ENCODE measurements around the gene C4orf46.
A peak's percentile ranks its signal among the peaks of the same experiment; 100 is the strongest.
"Not testable (repeated sequence)": the region's sequence is repeated elsewhere in the genome, so short reads cannot be mapped to it uniquely, and the experiment has no call there.

The C4orf46 gene

DNA sequence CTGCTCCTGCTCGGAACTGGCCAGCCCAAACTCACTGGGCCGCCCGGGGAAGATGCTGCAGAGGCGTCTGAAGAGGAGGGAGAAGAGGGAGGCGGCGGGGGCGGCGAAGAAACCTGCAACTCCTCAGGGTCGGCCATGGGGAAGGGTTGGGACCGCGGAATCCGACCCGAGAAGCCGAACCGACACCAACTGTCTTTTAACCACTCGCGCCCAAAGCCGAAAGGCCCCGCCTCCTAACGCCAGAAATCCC lies at the start of gene C4orf46:
Gene C4orf46, minus strand, starts transcription at position 223 of the 250 bp plus-strand sequence. Its CDS starts 86 bp downstream, at position 137.
- H3K4me3 ChIP-seq (ENCODE audit: low read depth, low read length) = peak within 1 kb of the TSS; percentile 79
- TF ChIP-seq, protein P1, sequence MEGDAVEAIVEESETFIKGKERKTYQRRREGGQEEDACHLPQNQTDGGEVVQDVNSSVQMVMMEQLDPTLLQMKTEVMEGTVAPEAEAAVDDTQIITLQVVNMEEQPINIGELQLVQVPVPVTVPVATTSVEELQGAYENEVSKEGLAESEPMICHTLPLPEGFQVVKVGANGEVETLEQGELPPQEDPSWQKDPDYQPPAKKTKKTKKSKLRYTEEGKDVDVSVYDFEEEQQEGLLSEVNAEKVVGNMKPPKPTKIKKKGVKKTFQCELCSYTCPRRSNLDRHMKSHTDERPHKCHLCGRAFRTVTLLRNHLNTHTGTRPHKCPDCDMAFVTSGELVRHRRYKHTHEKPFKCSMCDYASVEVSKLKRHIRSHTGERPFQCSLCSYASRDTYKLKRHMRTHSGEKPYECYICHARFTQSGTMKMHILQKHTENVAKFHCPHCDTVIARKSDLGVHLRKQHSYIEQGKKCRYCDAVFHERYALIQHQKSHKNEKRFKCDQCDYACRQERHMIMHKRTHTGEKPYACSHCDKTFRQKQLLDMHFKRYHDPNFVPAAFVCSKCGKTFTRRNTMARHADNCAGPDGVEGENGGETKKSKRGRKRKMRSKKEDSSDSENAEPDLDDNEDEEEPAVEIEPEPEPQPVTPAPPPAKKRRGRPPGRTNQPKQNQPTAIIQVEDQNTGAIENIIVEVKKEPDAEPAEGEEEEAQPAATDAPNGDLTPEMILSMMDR (IDR thresholded peaks at IDR 0.05; ENCODE audit: low read depth, low read length) = no peak

GRCh38 chr4:158715802-158716201 lies 44.1 kb upstream of the C4orf46 start:
- no peak overlapping the region for H3K4me3 ChIP-seq (ENCODE audit: low read depth, low read length)
- TF ChIP-seq, protein P1 (IDR thresholded peaks at IDR 0.05; ENCODE audit: low read depth, low read length) = no peak

- TF ChIP-seq, protein P1 (IDR thresholded peaks at IDR 0.05; ENCODE audit: low read depth, low read length) = no peak
- no peak overlapping the region for H3K4me3 ChIP-seq (ENCODE audit: low read depth, low read length)
These were observed 43.2 kb upstream of the C4orf46 start for GRCh38 chr4:158714937-158715336.

GRCh38 chr4:158712622-158713021 lies 40.9 kb upstream of the C4orf46 start:
- not testable (repeated sequence) for H3K4me3 ChIP-seq (ENCODE audit: low read depth, low read length)

- TF ChIP-seq, protein P1 (IDR thresholded peaks at IDR 0.05; ENCODE audit: low read depth, low read length) = no peak
- H3K4me3 ChIP-seq (ENCODE audit: low read depth, low read length) = no peak overlapping the region
These were observed 39.1 kb upstream of the C4orf46 start for GRCh38 chr4:158710814-158711213.

DNA sequence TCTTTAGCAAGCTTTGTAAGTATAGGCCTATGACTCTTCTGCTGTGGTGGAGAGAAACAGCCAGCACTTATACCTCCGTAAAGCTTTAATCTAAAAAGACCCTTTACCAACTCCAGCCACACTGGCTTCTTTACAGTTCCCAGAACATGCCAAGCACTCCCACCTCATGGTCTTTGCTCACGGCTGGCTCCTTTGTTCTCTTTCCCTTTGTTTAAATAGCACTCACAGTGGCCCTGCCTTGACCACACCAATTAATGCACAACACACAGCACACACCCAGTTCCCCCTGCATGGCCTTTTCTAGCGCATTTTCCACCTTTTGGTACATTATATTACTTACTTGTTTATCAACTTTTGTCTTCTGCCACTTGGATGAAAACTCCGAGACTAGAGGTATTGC lies 32.6 kb upstream of the C4orf46 start:
- TF ChIP-seq, protein P1 (IDR thresholded peaks at IDR 0.05; ENCODE audit: low read depth, low read length) = no peak
- no peak overlapping the region for H3K4me3 ChIP-seq (ENCODE audit: low read depth, low read length)

DNA sequence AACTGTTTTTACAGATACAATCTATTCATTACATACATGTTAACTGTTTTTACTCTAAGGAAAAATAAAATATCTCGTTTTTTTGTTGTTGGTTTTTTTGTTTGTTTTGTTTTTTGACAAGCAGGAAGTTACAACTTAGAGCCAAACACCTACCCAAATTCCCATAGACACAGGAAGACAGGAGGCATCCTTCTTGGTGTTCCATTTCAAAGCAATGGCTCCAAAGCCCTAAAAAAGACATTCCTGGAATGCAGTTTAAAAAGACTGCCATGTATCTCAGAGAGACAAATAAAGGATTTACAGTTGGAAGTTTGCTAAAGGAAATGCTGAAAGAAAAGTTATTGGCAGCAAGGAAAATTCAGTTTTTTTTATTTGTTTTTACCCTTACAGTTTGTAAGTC lies 17.1 kb upstream of the C4orf46 start:
- no peak overlapping the region for H3K4me3 ChIP-seq (ENCODE audit: low read depth, low read length)
- TF ChIP-seq, protein P1 (IDR thresholded peaks at IDR 0.05; ENCODE audit: low read depth, low read length) = no peak

- H3K4me3 ChIP-seq (ENCODE audit: low read depth, low read length) = no peak overlapping the region
- TF ChIP-seq, protein P1 (IDR thresholded peaks at IDR 0.05; ENCODE audit: low read depth, low read length) = no peak
These were observed 10.4 kb upstream of the C4orf46 start for GRCh38 chr4:158682066-158682465.
